Common myeloid progenitor, CD34-positive (primary cell): ENCODE data around the gene TAP2.
A peak's percentile ranks its signal among the peaks of the same experiment; 100 is the strongest.

Source experiments
- CTCF ChIA-PET: fragments of 350-600 bp; sonication (Branson Sonifier 250); formaldehyde crosslinking; loops from one replicate; lab custom pipeline; 2021; ENCODE audit warnings: antibody characterized with exemption; lab: Charles Lee
- POLR2A ChIA-PET: fragments of 350-600 bp; sonication (Branson Sonifier 250); formaldehyde crosslinking; loops from one replicate; lab custom pipeline; 2021; ENCODE audit warnings: antibody characterized with exemption; lab: Charles Lee
- DNase-seq, 3 donors: peaks; one replicate each; pipeline versions ENCODE4 v3.0.0 to v3.0.0-alpha.2; 2013
- H3K27ac ChIP-seq, 2 experiments: 1 replicate in 1 of 2; 2 replicates in 1 of 2; pipeline ENCODE4 v1.7.0; 2013; ENCODE audit warnings: inconsistent platforms in 2 of 2, low read length in 2 of 2, mild to moderate bottlenecking in 2 of 2, low read depth in 1 of 2, moderate library complexity in 1 of 2; ENCODE audit not compliant: severe bottlenecking in 2 of 2, insufficient read depth in 1 of 2, poor library complexity in 1 of 2
- H3K27me3 ChIP-seq, 5 experiments: replicated peaks in 2 of 5; 1 replicate in 3 of 5; 2 replicates in 2 of 5; pipeline versions ENCODE4 v1.6.1 to v1.7.0; 2013; ENCODE audit warnings: low read length in 4 of 5, mild to moderate bottlenecking in 2 of 5, moderate library complexity in 2 of 5, inconsistent platforms in 1 of 5; ENCODE audit not compliant: insufficient read depth in 5 of 5, control insufficient read depth in 4 of 5
- H3K36me3 ChIP-seq, 4 experiments: 1 replicate in 2 of 4; 2 replicates in 2 of 4; pipeline versions ENCODE4 v1.6.1 to v1.7.0; 2013; ENCODE audit warnings: low read length in 3 of 4, control low read depth in 1 of 4, mild to moderate bottlenecking in 1 of 4; ENCODE audit not compliant: control insufficient read depth in 4 of 4, insufficient read depth in 4 of 4
- H3K4me1 ChIP-seq, 4 experiments: 1 replicate in 3 of 4; 2 replicates in 1 of 4; pipeline versions ENCODE4 v1.6.1 to v1.7.1; 2013; ENCODE audit warnings: low read length in 3 of 4, mild to moderate bottlenecking in 3 of 4, control low read depth in 1 of 4, inconsistent platforms in 1 of 4, moderate library complexity in 1 of 4; ENCODE audit not compliant: control insufficient read depth in 4 of 4, insufficient read depth in 4 of 4; ENCODE audit errors: control extremely low read depth in 1 of 4
- H3K4me3 ChIP-seq, 7 experiments: 1 replicate in 4 of 7; 2 replicates in 3 of 7; pipeline versions ENCODE4 v1.5.1 to v1.7.0; 2013; ENCODE audit warnings: mild to moderate bottlenecking in 7 of 7, low read length in 6 of 7, moderate library complexity in 6 of 7, inconsistent platforms in 2 of 7, low read depth in 2 of 7, control low read depth in 1 of 7; ENCODE audit not compliant: insufficient read depth in 4 of 7, control insufficient read depth in 1 of 7; ENCODE audit errors: extremely low read depth in 1 of 7
- H3K9me3 ChIP-seq, 5 experiments: 1 replicate in 4 of 5; 2 replicates in 1 of 5; pipeline versions ENCODE4 v1.6.1 to v1.7.1; 2013; ENCODE audit warnings: low read length in 4 of 5, mild to moderate bottlenecking in 2 of 5, inconsistent platforms in 1 of 5, low read depth in 1 of 5, moderate library complexity in 1 of 5; ENCODE audit not compliant: control insufficient read depth in 4 of 5, insufficient read depth in 2 of 5; ENCODE audit errors: control extremely low read depth in 1 of 5
- WGBS: methylation state at CpG from one replicate; pipeline ENCODE4 v1.1.5; 2013; ENCODE audit not compliant: insufficient coverage; 5-methylcytosine and 5-hydroxymethylcytosine counted together

Gene TAP2

GRCh38 chr6:32830936-32831335 is 7.6 kb downstream of the TAP2 start:
- Histone ChIP-seq H3K27me3 (no peaks in the 10 kb centered on the region), H3K27ac (no peak overlapping the region), H3K4me1 (no peaks in the 10 kb centered on the region), H3K36me3 (peaks cover 12 to 72% (median 54%) of the 10 kb centered on the region in 4 experiments), H3K4me3 (no peak overlapping the region), H3K9me3 (no peaks in the 10 kb centered on the region)
- no peak for DNase-seq
- CTCF ChIA-PET = interaction anchor here (1.0 to 1.3 kb wide), 3 partner anchors 23 to 156 kb away, joined by 3 to 4 read pairs (median 4); partner anchors contain the start of gene TAP1
- 100% methylated on average over 4 of the region's 5 CpGs for WGBS
- POLR2A ChIA-PET = no interaction called here

DNA sequence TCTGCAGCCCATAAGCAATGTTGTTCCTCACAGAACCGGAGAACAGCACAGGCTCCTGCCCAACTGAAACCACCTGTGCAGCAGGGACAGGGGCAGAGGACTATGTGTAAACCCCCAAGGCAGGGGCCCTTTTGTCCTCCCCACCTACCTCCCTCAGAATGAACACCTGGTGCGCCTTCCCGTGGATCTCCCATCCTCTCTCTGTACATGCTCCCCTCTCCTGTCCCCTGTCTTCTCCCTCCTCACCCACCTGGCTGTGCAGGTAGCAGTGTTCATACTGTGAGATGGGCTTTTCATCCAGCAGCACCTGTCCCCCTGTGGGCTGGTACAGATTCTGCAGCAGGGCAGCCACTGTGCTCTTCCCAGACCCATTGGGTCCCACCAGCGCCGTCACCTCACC is 8.5 kb downstream of the TAP2 start:
- POLR2A ChIA-PET = no interaction called here

DNA sequence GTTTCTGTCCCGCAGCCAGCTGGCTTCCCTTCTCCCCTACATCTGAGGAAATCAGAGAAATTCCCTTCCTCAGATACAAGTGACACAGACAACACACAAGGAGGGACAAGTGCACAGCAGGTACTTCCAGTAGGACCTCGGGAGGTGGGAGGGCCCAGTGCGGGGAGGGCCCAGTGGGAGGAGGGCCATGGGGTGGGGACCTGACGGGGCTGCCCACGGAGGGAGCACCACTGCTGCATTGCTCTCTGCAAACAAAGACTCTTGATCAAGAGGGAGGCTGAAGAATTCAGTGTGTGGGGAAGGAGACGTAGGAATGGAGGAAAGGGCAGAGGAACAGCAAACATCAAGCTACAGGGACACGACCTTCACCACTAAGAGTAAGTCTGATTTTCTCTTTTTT is 9.0 kb downstream of the TAP2 start:
- DNase-seq = no peak
- POLR2A ChIA-PET = no interaction called here
- WGBS = 84% methylated on average over 6 of the region's 7 CpGs

More for the DNA sequence above, 8.5 kb downstream of the TAP2 start:
- H3K4me3 ChIP-seq = no peak overlapping the region
- no peaks in the 10 kb centered on the region for H3K4me1 ChIP-seq
- H3K9me3 ChIP-seq = no peaks in the 10 kb centered on the region
- H3K27me3 ChIP-seq = no peaks in the 10 kb centered on the region
- peaks cover 10 to 64% (median 49%) of the 10 kb centered on the region in 4 experiments for H3K36me3 ChIP-seq
- CTCF ChIA-PET = interaction anchor here (1.3 to 5.4 kb wide), 4 partner anchors 8 to 157 kb away, joined by 4 to 30 read pairs (median 6); partner anchors contain the start of genes HLA-DMA and TAP2
- no peak overlapping the region for H3K27ac ChIP-seq
- no peak for DNase-seq
- 100% methylated on average over 5 of the region's 5 CpGs for WGBS

DNA sequence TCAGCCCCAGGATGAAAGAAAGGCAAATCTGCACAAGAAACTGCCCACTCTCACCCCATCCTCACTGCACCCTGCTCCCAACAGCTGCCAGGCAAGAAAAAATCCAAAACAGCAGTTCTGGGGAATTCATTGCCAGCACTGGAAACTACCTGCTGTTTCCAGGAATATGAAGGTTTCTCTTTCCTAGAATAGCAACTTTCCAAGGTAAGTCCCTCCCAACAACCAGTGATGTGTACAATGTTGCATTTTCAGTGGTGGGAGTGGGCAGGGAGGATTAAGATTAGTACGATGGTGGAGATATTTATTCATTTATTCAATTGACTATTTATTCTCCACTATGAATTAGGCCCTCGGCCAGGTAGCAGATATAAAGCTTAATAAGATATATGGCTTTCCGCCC is 11.5 kb downstream of the TAP2 start:
- peaks cover 10 to 45% (median 34%) of the 10 kb centered on the region in 4 experiments for H3K36me3 ChIP-seq
- 80% methylated on average over 1 of the region's 3 CpGs for WGBS

More for the DNA sequence above, 9.0 kb downstream of the TAP2 start:
- no peak overlapping the region for H3K27ac ChIP-seq
- CTCF ChIA-PET = interaction anchor here (3.0 to 7.3 kb wide), 3 partner anchors 9 to 124 kb away, joined by 8 to 44 read pairs (median 30); partner anchors contain the start of genes HLA-DMA and TAP2
- H3K4me1 ChIP-seq = no peaks in the 10 kb centered on the region
- H3K27me3 ChIP-seq = no peaks in the 10 kb centered on the region
- H3K9me3 ChIP-seq = no peaks in the 10 kb centered on the region
- no peak overlapping the region for H3K4me3 ChIP-seq
- peaks cover 10 to 59% (median 46%) of the 10 kb centered on the region in 4 experiments for H3K36me3 ChIP-seq

GRCh38 chr6:32825966-32826365 is 12.6 kb downstream of the TAP2 start:
- ChIA-PET CTCF (interaction anchor here (1.1 to 7.3 kb wide), 9 partner anchors 12 to 412 kb away, joined by 3 to 44 read pairs (median 6); partner anchors contain the start of genes PSMB9, TAP1 and TAP2), POLR2A (no interaction called here)
- peaks cover 10 to 35% (median 26%) of the 10 kb centered on the region in 4 experiments for H3K36me3 ChIP-seq
- no peak overlapping the region for H3K27ac ChIP-seq
- no peaks in the 10 kb centered on the region for H3K27me3 ChIP-seq
- 100% methylated on average over 2 of the region's 2 CpGs for WGBS
- H3K4me1 ChIP-seq = peaks cover 4 to 11% (median 8%) of the 10 kb centered on the region in 4 experiments
- H3K9me3 ChIP-seq = no peaks in the 10 kb centered on the region
- DNase-seq = peak; percentile 22 to 36 (median 26)
- H3K4me3 ChIP-seq = no peak overlapping the region

More for the DNA sequence above, 11.5 kb downstream of the TAP2 start:
- Histone ChIP-seq H3K4me3 (no peak overlapping the region), H3K9me3 (no peaks in the 10 kb centered on the region), H3K27ac (no peak overlapping the region), H3K27me3 (no peaks in the 10 kb centered on the region), H3K4me1 (peaks cover 0 to under 1% (median 0%) of the 10 kb centered on the region in 4 experiments)
- ChIA-PET POLR2A (interaction anchor here (0.9 kb wide), 1 partner anchor 145 kb away, joined by 3 read pairs; no protein-coding TSS in a partner anchor), CTCF (interaction anchor here (0.6 to 7.3 kb wide), 9 partner anchors 11 to 615 kb away, joined by 3 to 44 read pairs (median 8); partner anchors contain the start of genes HLA-DMA, PSMB9, TAP1 and TAP2)
- no peak for DNase-seq

GRCh38 chr6:32819729-32820128 is 18.8 kb downstream of the TAP2 start:
- POLR2A ChIA-PET = no interaction called here
- 100% methylated on average over 3 of the region's 3 CpGs for WGBS

DNA sequence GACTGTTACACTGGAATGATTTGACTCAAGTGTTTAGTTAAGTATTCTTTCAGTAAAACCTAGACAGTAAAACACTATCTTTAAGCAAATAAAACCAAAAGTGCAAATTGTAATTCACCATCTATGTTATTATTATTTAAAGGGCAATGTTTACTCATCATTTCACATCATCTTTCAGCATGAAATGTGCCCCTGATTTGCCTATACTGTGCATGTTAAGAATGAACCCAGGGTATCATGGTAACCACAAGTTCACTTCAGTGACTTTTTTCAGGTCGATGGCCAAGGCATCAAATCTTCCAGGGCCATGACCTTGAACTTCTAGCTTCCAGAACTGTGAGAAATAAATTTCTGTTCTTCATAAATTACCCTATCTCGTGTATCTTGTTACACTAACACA is 19.7 kb downstream of the TAP2 start:
- ChIA-PET POLR2A (no interaction called here), CTCF (interaction anchor here (1.7 kb wide), 1 partner anchor 19 kb away, joined by 3 read pairs; no protein-coding TSS in a partner anchor)
- no peak overlapping the region for H3K4me3 ChIP-seq
- no peak overlapping the region for H3K27ac ChIP-seq
- H3K9me3 ChIP-seq = no peaks in the 10 kb centered on the region
- H3K4me1 ChIP-seq = peaks cover 6 to 50% (median 15%) of the 10 kb centered on the region in 4 experiments
- H3K36me3 ChIP-seq = no peaks in the 10 kb centered on the region
- no peak for DNase-seq
- WGBS = 71% methylated on average over 1 of the region's 2 CpGs
- no peaks in the 10 kb centered on the region for H3K27me3 ChIP-seq

More at GRCh38 chr6:32819729-32820128, 18.8 kb downstream of the TAP2 start:
- Histone ChIP-seq H3K4me1 (peaks cover 6 to 50% (median 15%) of the 10 kb centered on the region in 4 experiments), H3K4me3 (no peak overlapping the region), H3K27ac (no peak overlapping the region), H3K36me3 (no peaks in the 10 kb centered on the region), H3K9me3 (no peaks in the 10 kb centered on the region), H3K27me3 (no peaks in the 10 kb centered on the region)
- DNase-seq = no peak
- CTCF ChIA-PET = interaction anchor here (0.8 to 2.0 kb wide), 7 partner anchors 9 to 575 kb away, joined by 3 to 9 read pairs (median 3); partner anchors contain the start of genes TAP1 and TAP2
